ENCODE measurements around the gene SMAD6. TPM values are rescaled to one million over a fixed set of nuclear protein-coding genes. Genes with fewer than 3 reads are reported as not detected.
A peak's percentile ranks its signal among the peaks of the same experiment; 100 is the strongest.

Gene SMAD6
- total RNA-seq, 1 donor: 31.8 TPM

- no peaks in the 10 kb centered on the region for H4K20me1 ChIP-seq (ENCODE audit: insufficient read depth, low read length)
- no peak overlapping the region for H3K4me3 ChIP-seq (ENCODE audit: insufficient read depth, low read length)
- H2AFZ ChIP-seq (ENCODE audit: low read length): no peak overlapping the region
- TF ChIP-seq CTCF (IDR thresholded peaks at IDR 0.05; ENCODE audit: extremely low read depth, low read depth, low read length): no peak
- H3K79me2 ChIP-seq (ENCODE audit: insufficient read depth, low read length): no peaks in the 10 kb centered on the region
- no peak for DNase-seq (ENCODE audit: insufficient read length, low spot score, missing footprints)
- H3K27me3 ChIP-seq (ENCODE audit: insufficient read depth, low read length): no peaks in the 10 kb centered on the region
- no peak overlapping the region for H3K4me2 ChIP-seq (ENCODE audit: insufficient read depth, low read length)
- no peak overlapping the region for H3K27ac ChIP-seq (ENCODE audit: low read depth, low read length)
- H3K36me3 ChIP-seq (ENCODE audit: insufficient read depth, low read length): no peaks in the 10 kb centered on the region
- H3K4me1 ChIP-seq (ENCODE audit: insufficient read depth, low read length): peaks cover 45% of the 10 kb centered on the region
- no peaks in the 10 kb centered on the region for H3K9me3 ChIP-seq (ENCODE audit: low read depth, low read length)
Observed at GRCh38 chr15:66797921-66798320, 95.9 kb downstream of the SMAD6 start.

GRCh38 chr15:66798426-66799061 lies 96.5 kb downstream of the SMAD6 start:
- Histone ChIP-seq H2AFZ (ENCODE audit: low read length) (peak overlapping the region; percentile 49), H3K9me3 (ENCODE audit: low read depth, low read length) (no peaks in the 10 kb centered on the region), H3K79me2 (ENCODE audit: insufficient read depth, low read length) (no peaks in the 10 kb centered on the region), H4K20me1 (ENCODE audit: insufficient read depth, low read length) (no peaks in the 10 kb centered on the region), H3K4me3 (ENCODE audit: insufficient read depth, low read length) (no peak overlapping the region), H3K4me2 (ENCODE audit: insufficient read depth, low read length) (peak overlapping the region; percentile 31), H3K27me3 (ENCODE audit: insufficient read depth, low read length) (no peaks in the 10 kb centered on the region), H3K36me3 (ENCODE audit: insufficient read depth, low read length) (no peaks in the 10 kb centered on the region), H3K27ac (ENCODE audit: low read depth, low read length) (peak overlapping the region; percentile 80), H3K4me1 (ENCODE audit: insufficient read depth, low read length) (peaks cover 51% of the 10 kb centered on the region)
- peak; percentile 61 for DNase-seq (ENCODE audit: insufficient read length, low spot score, missing footprints)
- no peak for TF ChIP-seq CTCF (IDR thresholded peaks at IDR 0.05; ENCODE audit: extremely low read depth, low read depth, low read length)

GRCh38 chr15:66799242-66799641 lies 97.2 kb downstream of the SMAD6 start:
- H3K4me1 ChIP-seq (ENCODE audit: insufficient read depth, low read length): peaks cover 58% of the 10 kb centered on the region
- no peak overlapping the region for H3K4me3 ChIP-seq (ENCODE audit: insufficient read depth, low read length)

More at GRCh38 chr15:66799242-66799641, 97.2 kb downstream of the SMAD6 start:
- H3K27ac ChIP-seq (ENCODE audit: low read depth, low read length): peak overlapping the region; percentile 80
- peak overlapping the region; percentile 31 for H3K4me2 ChIP-seq (ENCODE audit: insufficient read depth, low read length)
- no peaks in the 10 kb centered on the region for H3K9me3 ChIP-seq (ENCODE audit: low read depth, low read length)
- H3K79me2 ChIP-seq (ENCODE audit: insufficient read depth, low read length): no peaks in the 10 kb centered on the region
- peak; percentile 61 for DNase-seq (ENCODE audit: insufficient read length, low spot score, missing footprints)
- no peak overlapping the region for H2AFZ ChIP-seq (ENCODE audit: low read length)
- H4K20me1 ChIP-seq (ENCODE audit: insufficient read depth, low read length): no peaks in the 10 kb centered on the region
- H3K27me3 ChIP-seq (ENCODE audit: insufficient read depth, low read length): no peaks in the 10 kb centered on the region
- no peaks in the 10 kb centered on the region for H3K36me3 ChIP-seq (ENCODE audit: insufficient read depth, low read length)
- TF ChIP-seq CTCF (IDR thresholded peaks at IDR 0.05; ENCODE audit: extremely low read depth, low read depth, low read length): no peak

All from osteoblast (primary cell).